Measurements from ENCODE around the gene JAG2. TPM values are rescaled to one million over a fixed set of nuclear protein-coding genes. Genes with fewer than 3 reads are reported as not detected.

JAG2 gene
- total and polyA plus RNA-seq, 7 donors = 10.6 to 34.0 (median 25.9) TPM

GRCh38 chr14:105119408-105120025, 49.1 kb downstream of the JAG2 start:
- WGBS, 3 donors = 59 to 69% (median 65%) methylated on average over 11 to 12 of the region's 12 CpGs
- ATAC-seq = no peak
- Histone ChIP-seq H3K27me3 (ENCODE audit: insufficient read depth in 3 of 3, low read length in 2 of 3) (peaks cover 0 to 8% (median 7%) of the 10 kb centered on the region in 3 donors), H3K9me3 (peaks cover 9% of the 10 kb centered on the region), H3K27ac (no peak overlapping the region), H3K4me3 (no peak overlapping the region), H3K36me3 (ENCODE audit: insufficient read depth in 1 of 2, low read depth in 1 of 2) (no peaks in the 10 kb centered on the region), H3K4me1 (no peaks in the 10 kb centered on the region)
- DNase-seq = no peak
- TF ChIP-seq CTCF (IDR thresholded peaks at IDR 0.05) = no peak
- intact Hi-C loops (cut with DNase I) = no loop called here

GRCh38 chr14:105118646-105119407, 49.7 kb downstream of the JAG2 start:
- no peaks in the 10 kb centered on the region for H3K36me3 ChIP-seq (ENCODE audit: insufficient read depth in 1 of 2, low read depth in 1 of 2)
- no peak overlapping the region for H3K4me3 ChIP-seq
- no peak for DNase-seq
- H3K27ac ChIP-seq = no peak overlapping the region
- TF ChIP-seq CTCF (IDR thresholded peaks at IDR 0.05) = no peak
- peaks cover 9% of the 10 kb centered on the region for H3K9me3 ChIP-seq
- H3K27me3 ChIP-seq (ENCODE audit: insufficient read depth in 3 of 3, low read length in 2 of 3) = peaks cover 0 to 8% (median 5%) of the 10 kb centered on the region in 3 donors
- no peaks in the 10 kb centered on the region for H3K4me1 ChIP-seq
- intact Hi-C loops (cut with DNase I) = no loop called here
- WGBS, 3 donors = 58 to 62% (median 62%) methylated on average over 11 of the region's 11 CpGs
- ATAC-seq = no peak

DNA sequence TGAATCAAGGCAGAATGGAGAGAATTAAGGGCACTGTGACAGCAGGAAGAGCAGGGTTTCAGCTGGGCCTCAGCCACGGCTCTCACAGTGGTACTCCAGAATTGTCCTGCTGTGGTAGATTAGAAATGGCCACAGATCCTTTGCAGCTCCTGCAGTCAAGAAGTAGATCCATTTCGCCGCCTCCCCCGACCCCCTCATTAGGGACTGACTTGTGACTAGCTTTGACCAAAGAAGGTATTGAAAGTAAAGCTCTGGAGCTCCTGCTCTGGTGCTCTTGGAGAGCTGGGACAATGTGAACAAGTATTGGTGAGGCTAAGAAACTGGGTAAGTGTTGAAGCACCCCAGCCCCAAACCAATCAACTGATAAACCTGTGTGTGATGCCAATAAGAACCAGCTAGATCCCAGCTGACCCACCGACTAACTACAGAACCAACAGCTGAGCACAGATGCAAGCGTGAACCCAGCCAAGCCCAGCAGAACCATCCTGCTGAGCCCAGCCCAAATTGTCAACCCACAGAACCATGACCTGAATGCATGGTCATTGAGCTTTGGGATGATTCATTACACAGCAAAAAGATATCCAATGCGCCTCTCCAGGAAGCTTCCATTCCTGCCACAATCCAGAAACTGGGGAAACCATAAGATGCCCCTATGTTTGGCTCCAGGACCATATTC, 50.7 kb downstream of the JAG2 start:
- 84 to 92% (median 91%) methylated on average over 7 of the region's 7 CpGs for WGBS, 3 donors
- no peak overlapping the region for H3K27ac ChIP-seq
- H3K27me3 ChIP-seq (ENCODE audit: insufficient read depth in 3 of 3, low read length in 2 of 3) = peaks cover 0 to 8% (median 3%) of the 10 kb centered on the region in 3 donors
- TF ChIP-seq CTCF (IDR thresholded peaks at IDR 0.05) = no peak
- H3K4me1 ChIP-seq = no peaks in the 10 kb centered on the region
- DNase-seq = no peak
- no peak for ATAC-seq
- no peaks in the 10 kb centered on the region for H3K36me3 ChIP-seq (ENCODE audit: insufficient read depth in 1 of 2, low read depth in 1 of 2)
- intact Hi-C loops (cut with DNase I) = no loop called here
- H3K4me3 ChIP-seq = no peak overlapping the region
- H3K9me3 ChIP-seq = peaks cover 7% of the 10 kb centered on the region

- H3K36me3 ChIP-seq (ENCODE audit: insufficient read depth in 1 of 2, low read depth in 1 of 2) = no peaks in the 10 kb centered on the region
- no peak overlapping the region for H3K4me3 ChIP-seq
- intact Hi-C loops (cut with DNase I) = no loop called here
- peaks cover under 1% of the 10 kb centered on the region for H3K9me3 ChIP-seq
- H3K27me3 ChIP-seq (ENCODE audit: insufficient read depth in 3 of 3, low read length in 2 of 3) = peaks cover 0 to 8% (median 3%) of the 10 kb centered on the region in 3 donors
- ATAC-seq (no peak), DNase-seq (no peak)
- H3K4me1 ChIP-seq = no peaks in the 10 kb centered on the region
- H3K27ac ChIP-seq = no peak overlapping the region
- no peak for TF ChIP-seq CTCF (IDR thresholded peaks at IDR 0.05)
- 93 to 94% (median 93%) methylated on average over 2 of the region's 2 CpGs for WGBS, 3 donors
Observed at GRCh38 chr14:105117257-105117646, 51.3 kb downstream of the JAG2 start.
